Left lung (tissue), 10 donors: Measurements from ENCODE around the gene KIRREL3. TPM values are rescaled to one million over a fixed set of nuclear protein-coding genes. Genes with fewer than 3 reads are reported as not detected.

Source experiments
- ATAC-seq: fragments of 200-7000 bp; cut with Tn5 transposase; one replicate; pipeline ENCODE4 v1.9.1; 2020; ENCODE audit warnings: moderate library complexity
- DNase-seq, 4 donors: peaks; one replicate each; pipeline ENCODE4 v3.0.0-alpha.2; 2013 to 2020
- H3K27ac ChIP-seq, 2 donors: fragments of 200-600 bp; sonication (generic) in 1 of 2; one replicate each; pipeline versions ENCODE4 v1.5.0 to v1.8.0; 2020 to 2021
- H3K27me3 ChIP-seq, 2 donors: fragments of 200-600 bp; sonication (generic) in 1 of 2; one replicate each; pipeline versions ENCODE4 v1.5.0 to v1.8.0; 2020 to 2021
- H3K36me3 ChIP-seq, 2 donors: fragments of 200-600 bp; sonication (generic) in 1 of 2; one replicate each; pipeline versions ENCODE4 v1.5.0 to v1.8.0; 2020 to 2021
- H3K4me1 ChIP-seq, 2 donors: fragments of 200-600 bp; one replicate each; pipeline ENCODE4 v1.8.0; 2021
- H3K4me3 ChIP-seq, 2 donors: fragments of 200-600 bp; sonication (generic) in 1 of 2; one replicate each; pipeline versions ENCODE4 v1.5.0 to v1.8.0; 2020 to 2021; ENCODE audit warnings: mild to moderate bottlenecking in 1 of 2
- H3K9me3 ChIP-seq, 2 donors: fragments of 200-600 bp; sonication (generic) in 1 of 2; one replicate each; pipeline versions ENCODE4 v1.5.0 to v1.8.0; 2020 to 2021
- intact Hi-C, 2 donors: fragments of 100-400 bp; cut with DNase I; formaldehyde crosslinking; loops; one replicate each; pipeline versions ENCODE4 v1.11.2 to v1.14.2; 2022
- polyA plus RNA-seq, 6 donors: library from polyadenylated mRNA; unstranded; fragments of 120-200 nt; gene quantifications; one replicate each; pipeline ENCODE4 v1.2.1, GENCODE V29; 2013; ENCODE audit not compliant: insufficient read length in 6 of 6
- total RNA-seq, 2 donors: library from RNA; stranded (reverse); fragmentation: NEBNext Ultra II Directional; extraction: Animal tissue kit (Norgen Biotek cat#: 25700); gene quantifications; one replicate each; pipeline ENCODE4 v1.2.1, GENCODE V29; 2021
- TF ChIP-seq, protein P1 (sequence below), 2 donors: fragments of 200-600 bp; sonication (generic) in 1 of 2; IDR thresholded peaks; one replicate each; pipeline versions ENCODE4 v1.5.0 to v1.8.0; 2021; ENCODE audit warnings: antibody characterized with exemption in 2 of 2
- donor health status: DM: no; HTN: yes; CAD: no.
- donor health status: DM: no; HTN: no; CAD: no.

Gene KIRREL3
- total and polyA plus RNA-seq, 8 donors = 1.6 to 2.5 (median 2.0) TPM; not detected in 2

DNA sequence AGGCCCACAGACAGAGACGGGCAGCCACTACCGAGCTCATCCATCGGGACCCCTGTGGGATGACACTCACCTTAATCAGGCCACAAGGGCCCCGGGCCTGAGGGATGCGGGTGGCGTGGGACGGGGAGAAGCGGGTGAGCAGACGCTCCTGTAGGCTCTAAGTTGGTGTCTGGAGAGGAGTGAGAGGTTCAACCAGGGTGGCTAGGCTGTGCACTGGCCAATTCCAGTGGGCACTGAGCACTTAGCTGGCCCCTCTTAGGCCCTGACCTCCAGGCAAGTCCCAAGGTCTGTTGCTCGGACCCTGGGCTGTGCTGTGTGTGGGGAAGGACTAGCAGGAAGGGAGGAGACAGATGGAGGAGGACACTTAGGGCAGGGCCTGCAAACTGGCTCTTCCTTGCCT, 505.7 kb downstream of the KIRREL3 start:
- H3K4me3 ChIP-seq = no peak overlapping the region
- TF ChIP-seq, protein P1, sequence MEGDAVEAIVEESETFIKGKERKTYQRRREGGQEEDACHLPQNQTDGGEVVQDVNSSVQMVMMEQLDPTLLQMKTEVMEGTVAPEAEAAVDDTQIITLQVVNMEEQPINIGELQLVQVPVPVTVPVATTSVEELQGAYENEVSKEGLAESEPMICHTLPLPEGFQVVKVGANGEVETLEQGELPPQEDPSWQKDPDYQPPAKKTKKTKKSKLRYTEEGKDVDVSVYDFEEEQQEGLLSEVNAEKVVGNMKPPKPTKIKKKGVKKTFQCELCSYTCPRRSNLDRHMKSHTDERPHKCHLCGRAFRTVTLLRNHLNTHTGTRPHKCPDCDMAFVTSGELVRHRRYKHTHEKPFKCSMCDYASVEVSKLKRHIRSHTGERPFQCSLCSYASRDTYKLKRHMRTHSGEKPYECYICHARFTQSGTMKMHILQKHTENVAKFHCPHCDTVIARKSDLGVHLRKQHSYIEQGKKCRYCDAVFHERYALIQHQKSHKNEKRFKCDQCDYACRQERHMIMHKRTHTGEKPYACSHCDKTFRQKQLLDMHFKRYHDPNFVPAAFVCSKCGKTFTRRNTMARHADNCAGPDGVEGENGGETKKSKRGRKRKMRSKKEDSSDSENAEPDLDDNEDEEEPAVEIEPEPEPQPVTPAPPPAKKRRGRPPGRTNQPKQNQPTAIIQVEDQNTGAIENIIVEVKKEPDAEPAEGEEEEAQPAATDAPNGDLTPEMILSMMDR (IDR thresholded peaks at IDR 0.05) = no peak
- DNase-seq (no peak), ATAC-seq (no peak)
- no peaks in the 10 kb centered on the region for H3K4me1 ChIP-seq
- no peaks in the 10 kb centered on the region for H3K36me3 ChIP-seq
- H3K9me3 ChIP-seq = no peaks in the 10 kb centered on the region
- H3K27ac ChIP-seq = no peak overlapping the region
- peaks cover 0 to 13% of the 10 kb centered on the region in 2 donors for H3K27me3 ChIP-seq
- intact Hi-C loops = no loop called here

DNA sequence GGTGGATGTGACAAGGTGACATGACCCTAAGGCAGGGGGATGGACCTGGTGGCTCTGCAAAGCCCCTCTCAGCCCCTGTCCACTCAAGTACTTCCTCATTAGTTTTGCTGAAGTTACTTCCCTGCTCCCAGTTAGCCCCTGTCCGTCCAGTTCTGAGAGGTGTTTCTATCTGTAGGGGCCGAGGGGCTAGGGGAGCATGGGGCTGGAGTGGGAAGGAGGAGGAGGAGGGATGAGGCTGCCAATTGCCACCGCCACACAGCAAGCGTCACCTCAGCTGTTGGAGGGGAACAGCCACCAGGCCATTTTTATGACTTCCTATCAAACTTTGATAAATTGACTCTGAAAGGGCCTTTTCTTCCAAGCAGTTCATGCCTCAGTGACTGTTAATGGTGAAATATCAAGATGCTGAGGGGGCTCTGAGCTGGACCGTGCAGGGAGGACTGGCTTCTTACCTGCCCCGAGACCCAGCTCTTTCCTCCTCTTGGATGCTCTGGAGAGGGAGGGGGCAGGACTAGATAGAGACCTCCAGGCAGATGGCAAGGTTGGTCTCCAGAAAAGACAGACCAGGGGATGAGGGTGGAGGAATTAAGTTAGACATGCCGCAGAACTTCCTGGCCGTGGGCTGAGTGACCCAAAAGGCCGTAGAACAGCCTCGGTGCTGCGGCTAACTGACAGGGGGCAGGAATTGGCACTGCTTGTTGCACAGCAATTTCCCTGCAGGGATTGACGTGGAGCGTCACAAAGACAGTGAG, 508.1 kb downstream of the KIRREL3 start:
- Histone ChIP-seq H3K4me3 (no peak overlapping the region), H3K27me3 (no peaks in the 10 kb centered on the region), H3K4me1 (no peaks in the 10 kb centered on the region), H3K36me3 (no peaks in the 10 kb centered on the region), H3K9me3 (no peaks in the 10 kb centered on the region), H3K27ac (no peak overlapping the region)
- no peak for ATAC-seq
- TF ChIP-seq, protein P1 (IDR thresholded peaks at IDR 0.05) = no peak
- DNase-seq = no peak
- intact Hi-C loops = no loop called here

DNA sequence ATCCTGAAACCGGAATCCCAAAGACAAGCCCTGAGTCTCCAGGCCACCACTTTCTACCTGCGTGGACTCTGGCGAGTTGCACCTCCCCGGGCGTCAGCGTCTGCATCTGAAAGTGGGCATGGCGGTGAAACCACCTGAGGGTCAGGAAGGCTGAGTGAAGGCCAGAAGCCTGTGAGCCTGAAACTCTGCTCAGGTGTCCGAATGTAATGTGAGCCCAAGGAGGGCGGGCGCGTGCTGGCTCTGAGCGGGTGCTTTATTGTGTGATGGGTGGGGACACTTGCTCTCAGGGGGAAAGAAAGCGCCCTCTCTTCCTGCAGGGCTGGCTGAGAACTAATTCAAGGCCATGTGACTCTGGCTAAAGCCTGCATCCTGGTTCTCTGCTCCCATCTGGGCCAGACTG, 509.5 kb downstream of the KIRREL3 start:
- Histone ChIP-seq H3K27ac (no peak overlapping the region), H3K27me3 (no peaks in the 10 kb centered on the region), H3K36me3 (no peaks in the 10 kb centered on the region), H3K4me3 (no peak overlapping the region), H3K4me1 (no peaks in the 10 kb centered on the region), H3K9me3 (no peaks in the 10 kb centered on the region)
- DNase-seq (no peak), ATAC-seq (no peak)
- TF ChIP-seq, protein P1 (IDR thresholded peaks at IDR 0.05) = no peak
- intact Hi-C loops = no loop called here

DNA sequence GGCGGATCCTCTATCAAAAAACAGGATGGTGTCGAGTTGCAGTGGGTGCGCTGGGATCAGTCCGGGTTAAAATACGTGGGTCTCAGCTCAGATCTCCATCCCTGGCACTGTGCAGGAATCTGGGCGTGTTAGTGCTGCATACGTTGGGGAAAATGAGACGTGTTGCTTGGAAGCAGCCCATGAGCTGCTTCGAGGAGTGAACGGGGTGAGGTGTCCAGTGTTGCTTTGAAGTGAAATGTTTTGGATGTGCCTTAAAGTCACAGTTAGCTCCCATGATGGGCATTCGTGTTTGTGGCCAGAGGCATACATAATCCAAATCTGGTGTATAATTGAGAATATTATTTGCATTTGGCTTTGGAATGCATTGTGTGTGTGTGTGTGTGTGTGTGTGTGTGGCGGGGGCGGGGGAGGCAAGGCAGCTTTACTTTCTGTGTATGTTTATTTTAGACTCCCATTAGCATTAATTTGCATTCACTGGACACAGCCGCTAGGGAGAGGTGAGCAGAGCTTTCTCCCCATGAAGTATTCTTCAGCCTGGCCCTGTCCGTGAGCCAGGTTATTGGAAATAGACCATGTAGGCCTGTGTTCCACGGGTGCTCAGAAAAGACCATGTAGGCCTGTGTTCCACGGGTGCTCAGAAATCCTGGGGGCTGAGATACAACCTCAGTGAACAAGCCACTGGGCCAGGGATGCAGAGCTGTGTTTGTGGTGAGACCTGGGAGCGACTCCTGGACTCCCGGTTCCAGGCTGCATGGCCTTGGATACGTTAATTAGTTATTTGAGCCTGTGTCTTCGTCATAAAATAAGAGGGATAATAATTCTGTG, 510.5 kb downstream of the KIRREL3 start:
- DNase-seq (no peak), ATAC-seq (no peak)
- Histone ChIP-seq H3K4me3 (no peak overlapping the region), H3K27me3 (no peaks in the 10 kb centered on the region), H3K27ac (no peak overlapping the region), H3K36me3 (no peaks in the 10 kb centered on the region), H3K9me3 (no peaks in the 10 kb centered on the region), H3K4me1 (no peaks in the 10 kb centered on the region)
- TF ChIP-seq, protein P1 (IDR thresholded peaks at IDR 0.05) = no peak
- intact Hi-C loops = no loop called here
